ENCODE measurements around the gene HGFAC. TPM values are rescaled to one million over a fixed set of nuclear protein-coding genes. Genes with fewer than 3 reads are reported as not detected.

The HGFAC gene
- total RNA-seq, 1 donor from 2014 or later, result not detected

- Histone ChIP-seq H3K36me3 (no peaks in the 10 kb centered on the region), H3K4me1 (peaks cover 30% of the 10 kb centered on the region), H2AFZ (replicated peaks) (no peak overlapping the region), H4K20me1 (ENCODE audit: low read depth) (peaks cover 27% of the 10 kb centered on the region), H3K9me3 (ENCODE audit: low read depth) (no peaks in the 10 kb centered on the region), H3K9ac (no peak overlapping the region), H3K79me2 (ENCODE audit: low read depth) (no peaks in the 10 kb centered on the region), H3F3A (ENCODE audit: low read depth) (no peaks in the 10 kb centered on the region), H3K27me3 (no peaks in the 10 kb centered on the region), H3K4me3 (no peak overlapping the region), H3K4me2 (no peak overlapping the region), H3K27ac (no peak overlapping the region)
- H3K4me1 Mint-ChIP-seq, result peaks cover 67% of the 10 kb centered on the region
- no peaks in the 10 kb centered on the region for H3K9me3 Mint-ChIP-seq
- no peak overlapping the region for H3K4me3 Mint-ChIP-seq
- H3K36me3 Mint-ChIP-seq, result peaks cover 10% of the 10 kb centered on the region
- no peak for DNase-seq (ENCODE audit: low spot score)
- TF ChIP-seq CTCF (IDR thresholded peaks at IDR 0.05) (no peak), EZH2phosphoT487 (IDR thresholded peaks at IDR 0.05) (no peak), EZH2 (IDR thresholded peaks at IDR 0.05) (no peak)
- H3K27ac Mint-ChIP-seq, result peak overlapping the region; percentile 79
- H3K27me3 Mint-ChIP-seq (ENCODE audit: insufficient read depth, low read depth), result peaks cover 4% of the 10 kb centered on the region
Measured at GRCh38 chr4:3411676-3412075, 30.1 kb upstream of the HGFAC start.

GRCh38 chr4:3412257-3413020 is 29.3 kb upstream of the HGFAC start:
- TF ChIP-seq EZH2 (IDR thresholded peaks at IDR 0.05), result no peak
- TF ChIP-seq CTCF (IDR thresholded peaks at IDR 0.05), result no peak
- no peak for TF ChIP-seq EZH2phosphoT487 (IDR thresholded peaks at IDR 0.05)
- Histone ChIP-seq H3K27ac (no peak overlapping the region), H3K4me1 (peaks cover 30% of the 10 kb centered on the region), H3K27me3 (no peaks in the 10 kb centered on the region), H3K9me3 (ENCODE audit: low read depth) (no peaks in the 10 kb centered on the region), H3K4me2 (no peak overlapping the region), H2AFZ (replicated peaks) (no peak overlapping the region), H3K36me3 (no peaks in the 10 kb centered on the region), H3K4me3 (no peak overlapping the region), H3F3A (ENCODE audit: low read depth) (no peaks in the 10 kb centered on the region), H3K9ac (no peak overlapping the region), H3K79me2 (ENCODE audit: low read depth) (no peaks in the 10 kb centered on the region), H4K20me1 (ENCODE audit: low read depth) (peaks cover 23% of the 10 kb centered on the region)
- DNase-seq (ENCODE audit: low spot score), result no peak
- Mint-ChIP-seq H3K4me1 (peaks cover 59% of the 10 kb centered on the region), H3K27me3 (ENCODE audit: insufficient read depth, low read depth) (peaks cover 4% of the 10 kb centered on the region), H3K4me3 (peak overlapping the region; percentile 53), H3K27ac (peak overlapping the region; percentile 79), H3K9me3 (no peaks in the 10 kb centered on the region), H3K36me3 (peaks cover 17% of the 10 kb centered on the region)

- Mint-ChIP-seq H3K4me1 (peaks cover 53% of the 10 kb centered on the region), H3K27ac (no peak overlapping the region), H3K4me3 (no peak overlapping the region), H3K27me3 (ENCODE audit: insufficient read depth, low read depth) (peaks cover 2% of the 10 kb centered on the region), H3K36me3 (peaks cover 22% of the 10 kb centered on the region), H3K9me3 (no peaks in the 10 kb centered on the region)
- Histone ChIP-seq H3K4me1 (peaks cover 29% of the 10 kb centered on the region), H3F3A (ENCODE audit: low read depth) (no peaks in the 10 kb centered on the region), H3K4me3 (no peak overlapping the region), H3K9ac (no peak overlapping the region), H3K27ac (no peak overlapping the region), H3K4me2 (no peak overlapping the region), H4K20me1 (ENCODE audit: low read depth) (peaks cover 23% of the 10 kb centered on the region), H3K9me3 (ENCODE audit: low read depth) (no peaks in the 10 kb centered on the region), H3K36me3 (no peaks in the 10 kb centered on the region), H3K79me2 (ENCODE audit: low read depth) (no peaks in the 10 kb centered on the region), H2AFZ (replicated peaks) (no peak overlapping the region), H3K27me3 (no peaks in the 10 kb centered on the region)
- TF ChIP-seq EZH2 (IDR thresholded peaks at IDR 0.05), result no peak
- no peak for TF ChIP-seq EZH2phosphoT487 (IDR thresholded peaks at IDR 0.05)
- no peak for TF ChIP-seq CTCF (IDR thresholded peaks at IDR 0.05)
- no peak for DNase-seq (ENCODE audit: low spot score)
Measured at GRCh38 chr4:3413217-3413671, 28.5 kb upstream of the HGFAC start.
